Gastrocnemius medialis (tissue), 4 donors: ENCODE measurements around the gene TYROBP. TPM values are rescaled to one million over a fixed set of nuclear protein-coding genes. Genes with fewer than 3 reads are reported as not detected.

Source experiments
- ATAC-seq, 2 donors: fragments of 150-250 bp; one replicate each; pipeline ENCODE4 v1.9.1; 2016
- DNase-seq, 2 donors: peaks; one replicate each; pipeline ENCODE4 v3.0.0-alpha.2; 2019
- H3K27ac ChIP-seq, 4 donors: fragments of 200-600 bp; sonication (generic); 1 replicate in 1 of 4; 2 replicates in 3 of 4; pipeline ENCODE4 v1.5.1; 2016 to 2018; ENCODE audit warnings: mild to moderate bottlenecking in 2 of 4, moderate library complexity in 1 of 4
- H3K27me3 ChIP-seq, 3 donors: fragments of 200-600 bp; sonication (generic) in 2 of 3; 1 replicate in 1 of 3; 2 replicates in 2 of 3; pipeline versions ENCODE4 v1.5.1 to v1.6.0; 2016 to 2019; ENCODE audit warnings: mild to moderate bottlenecking in 1 of 3, moderate library complexity in 1 of 3
- H3K36me3 ChIP-seq, 2 donors: fragments of 200-600 bp; sonication (generic) in 1 of 2; one replicate each; pipeline ENCODE4 v1.5.1; 2017 to 2018
- H3K4me1 ChIP-seq, 2 donors: fragments of 200-600 bp; sonication (generic) in 1 of 2; one replicate each; pipeline ENCODE4 v1.5.1; 2016 to 2017; ENCODE audit warnings: mild to moderate bottlenecking in 2 of 2
- H3K4me3 ChIP-seq, 4 donors: fragments of 200-600 bp; sonication (generic) in 3 of 4; 1 replicate in 1 of 4; 2 replicates in 3 of 4; pipeline ENCODE4 v1.5.1; 2016 to 2019; ENCODE audit warnings: mild to moderate bottlenecking in 2 of 4
- H3K9me3 ChIP-seq, 3 donors: fragments of 200-600 bp; sonication (generic) in 2 of 3; 1 replicate in 1 of 3; 2 replicates in 2 of 3; pipeline ENCODE4 v1.5.1; 2016 to 2019
- CTCF ChIP-seq, 5 experiments: fragments of 450-650 bp in 3 of 5; fragments of 200-600 bp in 2 of 5; sonication (generic) in 2 of 5; IDR thresholded peaks in 4 of 5; conservative IDR thresholded peaks in 1 of 5; 1 replicate in 4 of 5; 2 replicates in 1 of 5; pipeline ENCODE4 v1.5.1; 2016 to 2019; ENCODE audit warnings: antibody characterized with exemption in 5 of 5, mild to moderate bottlenecking in 3 of 5, moderate library complexity in 3 of 5
- POLR2A ChIP-seq, 2 donors: fragments of 450-650 bp; IDR thresholded peaks; one replicate each; pipeline ENCODE4 v1.6.1; 2017; ENCODE audit warnings: antibody characterized with exemption in 2 of 2, mild to moderate bottlenecking in 2 of 2, moderate library complexity in 2 of 2
- in situ Hi-C, 4 donors: fragments of 200-750 bp; cut with MboI; loops; one replicate each; pipeline versions ENCODE4 v1.15.0 to v1.8.0; 2017; ENCODE audit warnings: low sequenced_read_pairs in 4 of 4
- intact Hi-C: fragments of 100-400 bp; cut with DNase I; formaldehyde crosslinking; loops from one replicate; pipeline ENCODE4 v1.15.1; 2023; ENCODE audit warnings: low total_unique reads
- total RNA-seq, 4 donors: library from RNA; depleted of rRNA; stranded (reverse); fragments of >200 nt; gene quantifications; one replicate each; pipeline versions ENCODE4 v1.1.0 to v1.2.3, GENCODE V29; 2016

TYROBP gene
- total RNA-seq, 4 donors from 2014 or later, result 7.2 to 25.6 (median 18.2) TPM

DNA sequence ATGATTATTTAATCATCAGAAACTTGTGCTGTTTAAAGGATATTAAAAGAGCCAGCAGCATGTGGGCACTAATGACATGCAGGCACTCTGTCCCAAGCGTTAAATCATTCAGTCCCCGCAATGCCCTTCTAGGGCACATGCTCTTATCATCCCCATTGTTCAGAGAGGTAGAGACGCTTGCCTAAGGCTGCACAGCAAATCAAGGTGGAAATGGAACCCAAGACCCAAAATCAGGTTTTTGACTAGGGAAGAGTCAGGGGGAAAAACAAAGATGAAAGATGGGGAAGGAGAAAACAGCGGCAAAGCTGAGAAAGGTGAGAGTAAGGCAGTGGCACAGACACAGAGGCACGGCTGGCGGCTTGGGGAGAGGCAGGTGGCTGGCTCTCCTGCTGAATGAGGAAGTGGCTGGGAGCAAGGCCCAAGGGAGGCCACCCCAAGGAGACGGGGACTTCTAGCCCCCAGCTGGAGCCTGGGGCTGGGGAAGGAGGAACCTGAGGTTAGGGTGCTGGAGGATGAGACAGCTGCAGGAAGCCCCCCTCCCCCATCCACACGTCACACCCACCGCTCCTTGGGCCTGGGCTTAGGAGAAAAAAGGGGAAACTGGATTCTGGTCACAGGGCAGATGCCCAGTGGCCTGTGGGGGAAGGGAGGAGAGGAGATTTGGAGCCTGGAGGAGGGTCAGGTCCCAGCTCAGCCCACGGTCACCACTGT is 1.0 kb upstream of the TYROBP start:
- ATAC-seq (peak in 1 of 2 donors; percentile 41), DNase-seq (peak; percentile 50 to 66)
- intact Hi-C loops, result no loop called here
- Histone ChIP-seq H3K9me3 (no peaks in the 10 kb centered on the region), H3K27me3 (peaks cover 0 to 2% (median 0%) of the 10 kb centered on the region in 3 donors), H3K27ac (peak overlapping the region in 1 of 4 donors; percentile 14), H3K36me3 (no peaks in the 10 kb centered on the region), H3K4me3 (no peak overlapping the region), H3K4me1 (no peaks in the 10 kb centered on the region)
- in situ Hi-C loops, result no loop called here
- TF ChIP-seq POLR2A (IDR thresholded peaks at IDR 0.05) (no peak), CTCF (IDR thresholded peaks at IDR 0.05 in 4 of 5, conservative IDR thresholded peaks at IDR 0.05 in 1 of 5) (no peak)

- peaks cover 0 to 2% (median 0%) of the 10 kb centered on the region in 3 donors for H3K27me3 ChIP-seq
- no peak for TF ChIP-seq POLR2A (IDR thresholded peaks at IDR 0.05)
- no peak for TF ChIP-seq CTCF (IDR thresholded peaks at IDR 0.05 in 4 of 5, conservative IDR thresholded peaks at IDR 0.05 in 1 of 5)
- peak overlapping the region in 1 of 4 donors; percentile 10 for H3K27ac ChIP-seq
- ATAC-seq (no peak), DNase-seq (no peak)
- in situ Hi-C loops (no loop called here), intact Hi-C loops (no loop called here)
- H3K4me1 ChIP-seq, result no peaks in the 10 kb centered on the region
- peak overlapping the region in 1 of 4 donors; percentile 32 for H3K4me3 ChIP-seq
- H3K9me3 ChIP-seq, result no peaks in the 10 kb centered on the region
- H3K36me3 ChIP-seq, result no peaks in the 10 kb centered on the region
Observed at GRCh38 chr19:35907377-35907745, 734 bp downstream of the TYROBP start.

DNA sequence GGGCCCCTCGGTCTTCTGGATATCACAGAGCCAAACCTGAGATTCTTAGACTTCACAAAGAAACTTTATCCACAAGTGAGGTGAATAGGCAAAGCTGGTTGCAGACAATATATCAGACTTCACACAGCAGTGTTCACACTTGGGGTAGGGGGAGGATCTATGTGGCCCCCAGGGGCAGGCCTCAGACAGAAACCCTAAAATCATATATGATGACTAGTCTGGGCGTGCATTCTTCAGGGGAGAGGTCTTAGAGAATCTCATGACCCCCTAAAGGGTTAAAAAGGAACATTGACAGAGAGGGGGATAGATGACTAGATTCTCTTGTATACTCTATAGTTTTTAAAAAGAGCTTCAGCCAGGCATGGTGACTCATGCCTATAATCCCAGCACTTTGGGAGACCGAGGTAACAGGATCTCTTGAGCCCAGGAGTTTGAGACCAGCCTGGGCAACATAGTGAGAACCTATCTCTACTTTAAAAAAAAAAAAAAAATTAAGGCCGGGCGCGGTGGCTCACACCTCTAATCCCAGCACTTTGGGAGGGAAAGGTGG is 2.8 kb downstream of the TYROBP start:
- peak overlapping the region in 1 of 4 donors; percentile 10 for H3K27ac ChIP-seq
- DNase-seq (no peak), ATAC-seq (no peak)
- H3K9me3 ChIP-seq, result no peaks in the 10 kb centered on the region
- H3K36me3 ChIP-seq, result no peaks in the 10 kb centered on the region
- in situ Hi-C loops, result no loop called here
- no peak overlapping the region for H3K4me3 ChIP-seq
- TF ChIP-seq POLR2A (IDR thresholded peaks at IDR 0.05), result no peak
- no peak for TF ChIP-seq CTCF (IDR thresholded peaks at IDR 0.05 in 4 of 5, conservative IDR thresholded peaks at IDR 0.05 in 1 of 5)
- intact Hi-C loops, result no loop called here
- peaks cover 0 to 2% (median 0%) of the 10 kb centered on the region in 3 donors for H3K27me3 ChIP-seq
- H3K4me1 ChIP-seq, result peaks cover 0 to 5% of the 10 kb centered on the region in 2 donors

DNA sequence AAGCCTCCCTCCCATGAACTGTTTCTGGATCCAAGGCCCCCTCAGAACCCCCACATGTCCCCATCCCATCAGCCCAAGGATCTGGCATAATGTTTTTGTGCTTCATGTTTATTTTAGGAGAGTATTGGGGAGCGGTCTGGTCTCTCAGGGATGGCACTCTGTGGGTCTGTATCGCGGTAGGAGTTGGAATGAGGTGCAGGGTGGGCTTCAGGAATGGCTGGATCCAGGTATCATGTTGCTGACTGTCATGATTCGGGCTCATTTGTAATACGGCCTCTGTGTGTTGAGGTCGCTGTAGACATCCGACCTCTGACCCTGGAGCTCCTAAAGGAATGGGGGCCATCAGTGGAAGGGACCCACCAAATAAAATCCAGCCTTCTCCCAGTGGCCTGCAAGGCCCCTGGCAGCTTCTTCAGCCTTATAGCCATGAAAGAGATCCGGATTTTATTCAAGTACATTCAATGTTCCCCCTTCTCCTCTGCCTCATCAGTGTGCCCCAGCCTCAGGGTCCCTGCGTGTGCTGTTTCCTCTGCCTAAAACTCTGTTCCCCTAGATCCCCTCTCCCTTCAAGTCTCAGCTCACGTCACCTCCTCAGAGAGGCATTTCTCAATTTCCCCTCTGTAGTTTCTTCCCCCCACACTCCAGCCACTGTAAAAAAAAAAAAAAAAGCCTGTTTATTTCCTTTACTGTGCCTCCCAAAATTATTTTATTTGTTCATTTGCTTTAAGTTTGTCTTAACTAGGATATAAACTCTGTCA is 3.6 kb downstream of the TYROBP start:
- TF ChIP-seq CTCF (IDR thresholded peaks at IDR 0.05 in 4 of 5, conservative IDR thresholded peaks at IDR 0.05 in 1 of 5), result no peak
- peak in 1 of 2 donors; percentile 24 for TF ChIP-seq POLR2A (IDR thresholded peaks at IDR 0.05)
- DNase-seq (no peak), ATAC-seq (no peak)
- Histone ChIP-seq H3K9me3 (no peaks in the 10 kb centered on the region), H3K27ac (peak overlapping the region in 1 of 4 donors; percentile 25), H3K27me3 (peaks cover 0 to 2% (median 0%) of the 10 kb centered on the region in 3 donors), H3K36me3 (no peaks in the 10 kb centered on the region), H3K4me1 (peaks cover 0 to 10% of the 10 kb centered on the region in 2 donors), H3K4me3 (no peak overlapping the region)
- intact Hi-C loops (no loop called here), in situ Hi-C loops (no loop called here)
